Panc1 (cell line): ENCODE measurements around the gene INF2. TPM values are rescaled to one million over a fixed set of nuclear protein-coding genes. Genes with fewer than 3 reads are reported as not detected.

Experiments used
- ATAC-seq: fragments of 200-7000 bp; cut with Tn5 transposase; 2 replicates; pipeline ENCODE4 v1.9.1; 2020; ENCODE audit warnings: mild to moderate bottlenecking, moderate library complexity
- BruUV-seq: library from RNA; stranded (reverse); fragments of 400-500 nt; replicated peaks from 2 replicates; lab custom pipeline; 2021; lab: Mats Ljungman, UMichigan
- CTCF ChIA-PET: fragments of 300-600 bp; sonication (Branson Sonifier 250); formaldehyde crosslinking; loops from one replicate; lab custom pipeline; 2022; ENCODE audit warnings: antibody characterized with exemption; lab: Charles Lee
- POLR2A ChIA-PET: fragments of 300-600 bp; sonication (Branson Sonifier 250); formaldehyde crosslinking; loops from one replicate; lab custom pipeline; 2022; ENCODE audit warnings: antibody characterized with exemption; lab: Charles Lee
- DNase-seq: peaks from one replicate; pipeline ENCODE4 v3.0.0-alpha.2; 2010; ENCODE audit warnings: low read depth, low spot score
- H3K27ac ChIP-seq: 2 replicates; pipeline ENCODE4 v1.5.1; 2011; ENCODE audit warnings: mild to moderate bottlenecking, low read length, inconsistent platforms
- H3K27me3 ChIP-seq: fragments of 200-500 bp; sonication (Bioruptor generic); 2 replicates; pipeline ENCODE4 v1.6.0; 2014; ENCODE audit warnings: low read length, inconsistent platforms; ENCODE audit not compliant: control insufficient read depth, insufficient read depth
- H3K36me3 ChIP-seq: fragments of 200-500 bp; sonication (Bioruptor generic); 2 replicates; pipeline ENCODE4 v1.5.1; 2014; ENCODE audit warnings: inconsistent platforms, mild to moderate bottlenecking, low read length, moderate library complexity; ENCODE audit not compliant: control insufficient read depth, insufficient read depth
- H3K4me1 ChIP-seq: 2 replicates; pipeline ENCODE4 v1.5.1; 2011; ENCODE audit warnings: inconsistent platforms, mild to moderate bottlenecking, low read length, moderate library complexity; ENCODE audit not compliant: control insufficient read depth, insufficient read depth
- H3K4me3 ChIP-seq, 2 experiments: 2 replicates each; pipeline ENCODE4 v1.5.1; 2011 to 2012; ENCODE audit warnings: low read depth in 2 of 2, low read length in 2 of 2, mild to moderate bottlenecking in 2 of 2, inconsistent platforms in 1 of 2, moderate library complexity in 1 of 2
- H3K9me3 ChIP-seq: fragments of 200-500 bp; sonication (Bioruptor generic); 2 replicates; pipeline ENCODE4 v1.5.1; 2014; ENCODE audit warnings: low read depth, mild to moderate bottlenecking, inconsistent platforms, low read length, moderate library complexity; ENCODE audit not compliant: control insufficient read depth, insufficient read depth
- POLR2AphosphoS5 ChIP-seq: IDR thresholded peaks from 2 replicates; pipeline ENCODE4 v1.6.1; 2012; ENCODE audit warnings: mild to moderate bottlenecking, low read depth, low read length, moderate library complexity
- SIN3A ChIP-seq: IDR thresholded peaks from 2 replicates; pipeline ENCODE4 v1.6.1; 2012; ENCODE audit warnings: low read depth, mild to moderate bottlenecking, low read length, moderate library complexity, borderline replicate concordance; ENCODE audit not compliant: insufficient read depth
- TCF7L2 ChIP-seq: IDR thresholded peaks from 2 replicates; pipeline ENCODE4 v1.6.1; 2011; ENCODE audit warnings: mild to moderate bottlenecking, low read depth, low read length, inconsistent platforms
- in situ Hi-C: cut with HindIII; loops from 2 replicates; pipeline ENCODE4 v1.10.0; 2016; ENCODE audit warnings: low sequenced_read_pairs, low pct_unique_long_range_greater_than_20kb
- intact Hi-C: fragments of 100-400 bp; cut with micrococcal nuclease; formaldehyde crosslinking; loops from one replicate; pipeline ENCODE4 v1.10.0; 2022; ENCODE audit not compliant: unreplicated experiment
- total RNA-seq: library from RNA; stranded (reverse); gene quantifications from one replicate; pipeline ENCODE4 v1.2.1, GENCODE V29; 2021; ENCODE audit not compliant: unreplicated experiment
- TF ChIP-seq, protein P1 (sequence below): fragments of 450-650 bp; IDR thresholded peaks from 2 replicates; pipeline ENCODE4 v1.5.1; 2017; ENCODE audit warnings: mild to moderate bottlenecking
- TF ChIP-seq, protein P2 (sequence below), 2 experiments: IDR thresholded peaks; 2 replicates each; pipeline ENCODE4 v1.6.1; 2011 to 2012; ENCODE audit warnings: low read depth in 2 of 2, control low read depth in 1 of 2, low read length in 1 of 2, mild to moderate bottlenecking in 1 of 2, moderate library complexity in 1 of 2; ENCODE audit not compliant: insufficient read depth in 1 of 2

Gene INF2
- total RNA-seq, 1 experiment from 2014 or later, result 195 TPM

DNA sequence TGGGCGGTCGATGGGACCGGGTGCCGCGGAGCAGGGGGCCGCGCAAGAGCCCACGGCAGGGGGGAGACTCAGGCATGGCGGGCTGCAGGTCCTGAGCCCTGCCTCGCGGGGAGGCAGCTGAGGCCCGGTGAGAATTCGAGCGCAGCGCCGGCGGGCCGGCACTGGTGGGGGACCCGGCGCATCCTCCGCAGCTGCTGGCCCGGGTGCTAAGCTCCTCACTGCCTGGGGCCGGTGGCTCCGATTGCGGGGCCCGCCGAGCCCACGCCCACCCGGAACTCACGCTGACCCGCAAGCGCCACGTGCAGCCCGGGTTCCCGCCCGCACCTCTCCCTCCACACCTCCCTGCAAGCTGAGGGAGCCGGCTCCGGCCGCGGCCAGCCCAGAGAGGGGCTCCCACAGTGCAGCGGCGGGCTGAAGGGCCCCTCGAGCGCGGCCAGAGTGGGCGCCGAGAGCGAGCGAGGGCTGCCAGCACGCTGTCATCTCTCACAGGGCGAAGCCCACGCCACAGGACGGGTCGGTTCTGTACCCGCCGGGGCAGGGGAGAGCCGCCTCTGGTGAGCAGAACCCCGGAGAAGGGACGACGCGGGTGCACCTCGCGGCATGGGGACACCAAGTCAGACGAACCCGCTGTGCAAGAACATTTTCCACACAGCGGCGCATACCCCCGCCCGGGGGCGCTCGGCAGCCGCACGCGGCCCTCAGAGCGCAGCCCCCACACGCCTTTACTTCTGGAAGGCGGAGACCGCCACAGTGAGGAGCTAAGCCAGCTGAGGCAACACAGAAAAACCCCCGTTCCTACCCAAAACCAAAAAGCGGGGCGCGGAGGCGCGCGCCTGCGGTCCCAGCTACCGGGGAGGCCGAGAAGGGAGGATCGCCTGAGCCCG, 62.4 kb downstream of the INF2 start:
- CTCF ChIA-PET, result interaction anchor here (0.9 to 1.4 kb wide), 3 partner anchors 17 to 74 kb away, joined by 3 to 5 read pairs (median 4); no protein-coding TSS in a partner anchor
- peak; percentile 4; the same call in 1 of the 2 replicates for ATAC-seq
- peak overlapping the region; percentile 83 for H3K27ac ChIP-seq

DNA sequence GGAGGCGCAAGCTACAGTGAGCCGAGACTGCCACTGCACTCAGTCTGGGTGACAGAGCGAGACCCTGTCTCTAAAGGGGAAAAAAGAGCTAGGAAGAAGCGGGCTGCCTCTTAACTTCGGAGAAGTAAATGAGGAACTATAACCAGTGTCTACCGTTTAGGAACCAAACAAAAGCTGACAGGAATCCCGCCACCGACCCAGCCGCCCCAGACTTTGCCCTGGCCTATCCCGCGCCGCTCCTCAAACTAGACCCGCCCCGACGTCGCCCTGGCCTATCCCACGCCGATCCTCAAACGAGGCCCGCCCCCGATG, 63.0 kb downstream of the INF2 start:
- ChIA-PET POLR2A (interaction anchor here (0.6 to 0.8 kb wide), 3 partner anchors 49 to 921 kb away, joined by 3 to 7 read pairs (median 3); partner anchors contain the start of gene ZBTB42), CTCF (interaction anchor here (0.5 to 1.4 kb wide), 4 partner anchors 16 to 74 kb away, joined by 3 to 5 read pairs (median 4); no protein-coding TSS in a partner anchor)
- H3K9me3 ChIP-seq, result no peaks in the 10 kb centered on the region
- intact Hi-C loops, result no loop called here
- ATAC-seq (peak; percentile 93), DNase-seq (no peak)
- H3K4me1 ChIP-seq, result peaks cover 17% of the 10 kb centered on the region
- H3K36me3 ChIP-seq, result peaks cover 3% of the 10 kb centered on the region; the same call in 1 of the 2 replicates
- peak overlapping the region; percentile 83 for H3K27ac ChIP-seq
- in situ Hi-C loops, result no loop called here
- TF ChIP-seq SIN3A (0 out of 2 replicates have a peak, but pooled peaks have one; percentile 59), TCF7L2 (no peak), POLR2AphosphoS5 (0 out of 2 replicates have a peak, but pooled peaks have one; percentile 45)
- TF ChIP-seq, protein P1, sequence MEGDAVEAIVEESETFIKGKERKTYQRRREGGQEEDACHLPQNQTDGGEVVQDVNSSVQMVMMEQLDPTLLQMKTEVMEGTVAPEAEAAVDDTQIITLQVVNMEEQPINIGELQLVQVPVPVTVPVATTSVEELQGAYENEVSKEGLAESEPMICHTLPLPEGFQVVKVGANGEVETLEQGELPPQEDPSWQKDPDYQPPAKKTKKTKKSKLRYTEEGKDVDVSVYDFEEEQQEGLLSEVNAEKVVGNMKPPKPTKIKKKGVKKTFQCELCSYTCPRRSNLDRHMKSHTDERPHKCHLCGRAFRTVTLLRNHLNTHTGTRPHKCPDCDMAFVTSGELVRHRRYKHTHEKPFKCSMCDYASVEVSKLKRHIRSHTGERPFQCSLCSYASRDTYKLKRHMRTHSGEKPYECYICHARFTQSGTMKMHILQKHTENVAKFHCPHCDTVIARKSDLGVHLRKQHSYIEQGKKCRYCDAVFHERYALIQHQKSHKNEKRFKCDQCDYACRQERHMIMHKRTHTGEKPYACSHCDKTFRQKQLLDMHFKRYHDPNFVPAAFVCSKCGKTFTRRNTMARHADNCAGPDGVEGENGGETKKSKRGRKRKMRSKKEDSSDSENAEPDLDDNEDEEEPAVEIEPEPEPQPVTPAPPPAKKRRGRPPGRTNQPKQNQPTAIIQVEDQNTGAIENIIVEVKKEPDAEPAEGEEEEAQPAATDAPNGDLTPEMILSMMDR, result no peak
- TF ChIP-seq, protein P2, sequence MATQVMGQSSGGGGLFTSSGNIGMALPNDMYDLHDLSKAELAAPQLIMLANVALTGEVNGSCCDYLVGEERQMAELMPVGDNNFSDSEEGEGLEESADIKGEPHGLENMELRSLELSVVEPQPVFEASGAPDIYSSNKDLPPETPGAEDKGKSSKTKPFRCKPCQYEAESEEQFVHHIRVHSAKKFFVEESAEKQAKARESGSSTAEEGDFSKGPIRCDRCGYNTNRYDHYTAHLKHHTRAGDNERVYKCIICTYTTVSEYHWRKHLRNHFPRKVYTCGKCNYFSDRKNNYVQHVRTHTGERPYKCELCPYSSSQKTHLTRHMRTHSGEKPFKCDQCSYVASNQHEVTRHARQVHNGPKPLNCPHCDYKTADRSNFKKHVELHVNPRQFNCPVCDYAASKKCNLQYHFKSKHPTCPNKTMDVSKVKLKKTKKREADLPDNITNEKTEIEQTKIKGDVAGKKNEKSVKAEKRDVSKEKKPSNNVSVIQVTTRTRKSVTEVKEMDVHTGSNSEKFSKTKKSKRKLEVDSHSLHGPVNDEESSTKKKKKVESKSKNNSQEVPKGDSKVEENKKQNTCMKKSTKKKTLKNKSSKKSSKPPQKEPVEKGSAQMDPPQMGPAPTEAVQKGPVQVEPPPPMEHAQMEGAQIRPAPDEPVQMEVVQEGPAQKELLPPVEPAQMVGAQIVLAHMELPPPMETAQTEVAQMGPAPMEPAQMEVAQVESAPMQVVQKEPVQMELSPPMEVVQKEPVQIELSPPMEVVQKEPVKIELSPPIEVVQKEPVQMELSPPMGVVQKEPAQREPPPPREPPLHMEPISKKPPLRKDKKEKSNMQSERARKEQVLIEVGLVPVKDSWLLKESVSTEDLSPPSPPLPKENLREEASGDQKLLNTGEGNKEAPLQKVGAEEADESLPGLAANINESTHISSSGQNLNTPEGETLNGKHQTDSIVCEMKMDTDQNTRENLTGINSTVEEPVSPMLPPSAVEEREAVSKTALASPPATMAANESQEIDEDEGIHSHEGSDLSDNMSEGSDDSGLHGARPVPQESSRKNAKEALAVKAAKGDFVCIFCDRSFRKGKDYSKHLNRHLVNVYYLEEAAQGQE (IDR thresholded peaks at IDR 0.05; ENCODE audit: insufficient read depth in 1 of 2, low read depth in 2 of 2, low read length in 1 of 2), result no peak
- H3K4me3 ChIP-seq, result peak overlapping the region; percentile 76 to 88
- H3K27me3 ChIP-seq, result no peaks in the 10 kb centered on the region
- BruUV-seq, result no TSS peak

More for the DNA sequence above, 62.4 kb downstream of the INF2 start:
- in situ Hi-C loops (no loop called here), intact Hi-C loops (no loop called here)
- BruUV-seq, result no TSS peak
- Histone ChIP-seq H3K27me3 (no peaks in the 10 kb centered on the region), H3K4me1 (peaks cover 17% of the 10 kb centered on the region), H3K4me3 (peak overlapping the region; percentile 76 to 88), H3K9me3 (no peaks in the 10 kb centered on the region), H3K36me3 (peaks cover 3% of the 10 kb centered on the region; the same call in 1 of the 2 replicates)
- TF ChIP-seq TCF7L2, result no peak
- TF ChIP-seq, protein P2 (IDR thresholded peaks at IDR 0.05; ENCODE audit: insufficient read depth in 1 of 2, low read depth in 2 of 2, low read length in 1 of 2), result no peak
- TF ChIP-seq, protein P1, result no peak
- DNase-seq, result no peak
- POLR2A ChIA-PET, result interaction anchor here (0.6 to 0.8 kb wide), 3 partner anchors 49 to 921 kb away, joined by 3 to 7 read pairs (median 3); partner anchors contain the start of gene ZBTB42
